Testis (tissue), 2 donors: ENCODE data around the gene CUL4B.

Experiments
- CTCF ChIP-seq, 3 experiments: fragments of 450-650 bp in 2 of 3; fragments of 200-600 bp in 1 of 3; sonication (generic) in 1 of 3; IDR thresholded peaks; one replicate each; pipeline ENCODE4 v1.5.1; 2016 to 2019; ENCODE audit warnings: antibody characterized with exemption in 3 of 3, mild to moderate bottlenecking in 2 of 3, moderate library complexity in 1 of 3
- POLR2A ChIP-seq: fragments of 450-650 bp; IDR thresholded peaks from one replicate; pipeline ENCODE4 v1.6.1; 2017; ENCODE audit warnings: antibody characterized with exemption, mild to moderate bottlenecking, moderate library complexity

GRCh38 chrX:120604361-120604782 is 43.6 kb upstream of the CUL4B start:
- TF ChIP-seq CTCF (IDR thresholded peaks at IDR 0.05) (no peak), POLR2A (no peak)
